ENCODE data around the gene AHCYL2. TPM values are rescaled to one million over a fixed set of nuclear protein-coding genes. Genes with fewer than 3 reads are reported as not detected.
A peak's percentile ranks its signal among the peaks of the same experiment; 100 is the strongest.

Gene AHCYL2
- total and polyA plus RNA-seq, 8 donors, result 5.1 to 16.8 (median 13.3) TPM

DNA sequence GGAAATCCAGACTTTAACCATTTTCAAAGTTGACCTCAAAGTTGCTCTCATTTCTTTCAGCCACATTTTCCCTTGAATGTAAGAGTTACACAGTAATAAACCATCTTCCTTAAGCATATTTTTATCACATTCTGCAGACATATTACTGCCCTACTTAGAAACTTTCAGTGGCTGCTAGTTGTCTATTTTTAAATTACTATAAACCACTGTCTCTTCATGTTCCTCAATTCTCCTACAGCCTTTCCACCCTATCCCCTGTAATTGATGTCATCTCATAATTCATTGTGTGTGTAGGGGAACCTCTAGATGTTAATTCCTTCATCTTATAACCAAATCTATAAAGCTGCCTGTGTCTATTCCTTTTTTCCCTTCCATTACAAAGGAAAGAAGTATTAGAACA is 131.3 kb downstream of the AHCYL2 start:
- no peaks in the 10 kb centered on the region for H3K9me3 ChIP-seq
- TF ChIP-seq, protein P1, sequence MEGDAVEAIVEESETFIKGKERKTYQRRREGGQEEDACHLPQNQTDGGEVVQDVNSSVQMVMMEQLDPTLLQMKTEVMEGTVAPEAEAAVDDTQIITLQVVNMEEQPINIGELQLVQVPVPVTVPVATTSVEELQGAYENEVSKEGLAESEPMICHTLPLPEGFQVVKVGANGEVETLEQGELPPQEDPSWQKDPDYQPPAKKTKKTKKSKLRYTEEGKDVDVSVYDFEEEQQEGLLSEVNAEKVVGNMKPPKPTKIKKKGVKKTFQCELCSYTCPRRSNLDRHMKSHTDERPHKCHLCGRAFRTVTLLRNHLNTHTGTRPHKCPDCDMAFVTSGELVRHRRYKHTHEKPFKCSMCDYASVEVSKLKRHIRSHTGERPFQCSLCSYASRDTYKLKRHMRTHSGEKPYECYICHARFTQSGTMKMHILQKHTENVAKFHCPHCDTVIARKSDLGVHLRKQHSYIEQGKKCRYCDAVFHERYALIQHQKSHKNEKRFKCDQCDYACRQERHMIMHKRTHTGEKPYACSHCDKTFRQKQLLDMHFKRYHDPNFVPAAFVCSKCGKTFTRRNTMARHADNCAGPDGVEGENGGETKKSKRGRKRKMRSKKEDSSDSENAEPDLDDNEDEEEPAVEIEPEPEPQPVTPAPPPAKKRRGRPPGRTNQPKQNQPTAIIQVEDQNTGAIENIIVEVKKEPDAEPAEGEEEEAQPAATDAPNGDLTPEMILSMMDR (IDR thresholded peaks at IDR 0.05), result no peak
- no peaks in the 10 kb centered on the region for H3K36me3 ChIP-seq
- DNase-seq, result no peak
- H3K27ac ChIP-seq, result no peak overlapping the region
- intact Hi-C loops (cut with DNase I), result no loop called here
- no peaks in the 10 kb centered on the region for H3K27me3 ChIP-seq
- H3K4me1 ChIP-seq, result peaks cover 0 to 9% (median 0%) of the 10 kb centered on the region in 3 donors
- ATAC-seq, result no peak
- FAIRE-seq, result no peak
- H3K4me3 ChIP-seq, result no peak overlapping the region

DNA sequence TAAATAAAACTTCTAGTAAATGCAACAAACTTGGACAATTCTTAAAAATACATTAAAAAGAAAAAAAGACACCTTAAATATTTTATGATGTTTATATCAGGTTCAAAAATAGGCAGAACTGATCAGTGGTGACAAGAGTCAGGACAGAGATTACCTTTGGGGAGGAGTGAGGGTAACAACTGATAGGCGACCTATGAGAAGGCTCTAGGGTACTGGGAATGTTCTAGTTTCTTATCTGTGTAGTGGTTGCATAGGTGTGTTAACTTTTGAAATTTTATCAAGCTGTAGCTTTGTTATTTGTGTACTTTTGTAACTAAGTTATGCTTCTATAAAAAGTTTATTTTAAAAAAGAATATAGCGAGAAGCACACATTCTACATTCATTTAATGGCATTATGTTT is 134.3 kb downstream of the AHCYL2 start:
- TF ChIP-seq, protein P1 (IDR thresholded peaks at IDR 0.05), result no peak
- H3K4me3 ChIP-seq, result no peak overlapping the region
- intact Hi-C loops (cut with DNase I), result no loop called here
- no peak for FAIRE-seq
- H3K27me3 ChIP-seq, result no peaks in the 10 kb centered on the region
- no peak overlapping the region for H3K27ac ChIP-seq
- no peak for DNase-seq
- peak in 2 of 4 donors; percentile 39 to 46 for ATAC-seq
- H3K9me3 ChIP-seq, result no peaks in the 10 kb centered on the region
- 48 to 59% methylated on average over 2 of the region's 2 CpGs for WGBS, 2 donors
- H3K4me1 ChIP-seq, result peaks cover 0 to 9% (median 0%) of the 10 kb centered on the region in 3 donors
- H3K36me3 ChIP-seq, result no peaks in the 10 kb centered on the region

DNA sequence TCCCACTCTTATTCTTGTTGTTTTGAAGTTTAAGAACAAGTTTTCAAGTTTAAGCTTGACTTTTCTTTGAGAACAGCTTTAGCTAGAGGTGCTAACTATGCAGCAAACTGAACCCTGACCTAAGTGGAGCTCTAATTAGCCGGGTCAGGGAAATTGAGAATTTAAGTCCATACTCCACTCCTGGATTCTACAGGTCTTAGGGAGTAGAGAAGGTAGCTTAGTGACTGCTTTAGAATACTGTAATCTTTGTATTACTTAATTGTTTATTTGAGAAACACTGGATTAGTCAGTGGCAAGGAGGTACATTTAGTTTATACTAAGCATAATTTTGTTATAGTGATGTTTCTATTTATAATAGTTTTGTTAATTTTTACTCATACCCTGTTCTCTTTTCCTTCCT is 134.8 kb downstream of the AHCYL2 start:
- H3K27ac ChIP-seq, result no peak overlapping the region
- H3K27me3 ChIP-seq, result no peaks in the 10 kb centered on the region
- DNase-seq (no peak), ATAC-seq (no peak), FAIRE-seq (no peak)
- no peaks in the 10 kb centered on the region for H3K36me3 ChIP-seq
- 91 to 94% methylated on average over 1 of the region's 1 CpG for WGBS, 2 donors
- no peaks in the 10 kb centered on the region for H3K9me3 ChIP-seq
- H3K4me1 ChIP-seq, result peaks cover 0 to 9% (median 0%) of the 10 kb centered on the region in 3 donors
- TF ChIP-seq, protein P1 (IDR thresholded peaks at IDR 0.05), result no peak
- no peak overlapping the region for H3K4me3 ChIP-seq
- intact Hi-C loops (cut with DNase I), result loop anchor here in 1 of 3 donors (10.0 kb wide), 1 partner anchor 105 kb away; no protein-coding TSS in a partner anchor

DNA sequence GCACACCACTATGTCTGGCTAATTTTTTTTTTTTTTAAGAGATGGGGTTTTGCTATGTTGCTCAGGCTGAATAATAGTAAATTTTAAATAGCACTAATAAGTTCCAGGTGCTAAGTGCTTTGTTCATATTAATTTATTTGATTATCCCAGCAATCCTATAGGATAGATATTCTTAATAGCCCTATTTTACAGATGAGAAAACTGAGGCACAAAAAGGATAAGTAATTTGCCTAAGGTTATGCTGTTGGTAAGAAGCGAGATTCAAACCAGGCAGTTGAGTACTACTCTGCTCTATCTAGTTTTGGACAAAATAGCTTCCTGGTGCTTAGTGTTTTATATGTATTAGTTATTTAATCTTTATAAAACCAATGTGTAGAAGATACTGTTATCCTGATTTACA is 136.9 kb downstream of the AHCYL2 start:
- Histone ChIP-seq H3K36me3 (no peaks in the 10 kb centered on the region), H3K9me3 (no peaks in the 10 kb centered on the region), H3K27ac (no peak overlapping the region), H3K4me3 (no peak overlapping the region), H3K4me1 (peaks cover 0 to 9% (median 0%) of the 10 kb centered on the region in 3 donors), H3K27me3 (no peaks in the 10 kb centered on the region)
- no peak for DNase-seq
- TF ChIP-seq, protein P1 (IDR thresholded peaks at IDR 0.05), result no peak
- ATAC-seq, result no peak
- intact Hi-C loops (cut with DNase I), result loop anchor here in 1 of 3 donors (10.0 kb wide), 1 partner anchor 103 kb away; no protein-coding TSS in a partner anchor
- 95 to 100% methylated on average over 1 of the region's 1 CpG for WGBS, 2 donors
- FAIRE-seq, result no peak

DNA sequence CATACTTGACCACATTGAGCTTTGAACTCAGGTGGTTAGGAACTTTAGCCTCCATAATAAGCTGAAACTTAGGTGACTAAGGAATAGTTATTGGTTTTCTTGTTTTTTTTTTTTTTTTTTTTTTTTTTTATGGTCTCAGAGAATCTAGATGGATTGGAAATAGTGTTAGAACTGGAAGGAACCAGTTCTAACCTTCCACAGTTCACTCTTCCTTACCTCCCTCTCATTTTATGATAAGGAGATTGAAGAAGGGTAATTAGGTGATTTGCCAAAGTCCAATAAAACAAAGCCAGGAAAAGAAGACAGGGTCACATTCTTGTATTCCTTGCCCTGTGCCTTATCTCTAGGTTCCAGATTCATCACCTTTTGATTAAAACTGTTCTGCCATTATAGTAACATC is 137.7 kb downstream of the AHCYL2 start:
- Histone ChIP-seq H3K4me3 (no peak overlapping the region), H3K9me3 (no peaks in the 10 kb centered on the region), H3K27ac (no peak overlapping the region), H3K4me1 (peaks cover 0 to 12% (median 0%) of the 10 kb centered on the region in 3 donors), H3K36me3 (no peaks in the 10 kb centered on the region), H3K27me3 (no peaks in the 10 kb centered on the region)
- no peak for ATAC-seq
- intact Hi-C loops (cut with DNase I), result loop anchor here in 1 of 3 donors (10.0 kb wide), 1 partner anchor 102 kb away; no protein-coding TSS in a partner anchor
- peak; percentile 53 for FAIRE-seq
- DNase-seq, result no peak
- TF ChIP-seq, protein P1 (IDR thresholded peaks at IDR 0.05), result no peak
